ENCODE results near the gene DHX32.
A peak's percentile ranks its signal among the peaks of the same experiment; 100 is the strongest.
"Not testable (repeated sequence)": the region's sequence is repeated elsewhere in the genome, so short reads cannot be mapped to it uniquely, and the experiment has no call there.

Gene DHX32, protein sequence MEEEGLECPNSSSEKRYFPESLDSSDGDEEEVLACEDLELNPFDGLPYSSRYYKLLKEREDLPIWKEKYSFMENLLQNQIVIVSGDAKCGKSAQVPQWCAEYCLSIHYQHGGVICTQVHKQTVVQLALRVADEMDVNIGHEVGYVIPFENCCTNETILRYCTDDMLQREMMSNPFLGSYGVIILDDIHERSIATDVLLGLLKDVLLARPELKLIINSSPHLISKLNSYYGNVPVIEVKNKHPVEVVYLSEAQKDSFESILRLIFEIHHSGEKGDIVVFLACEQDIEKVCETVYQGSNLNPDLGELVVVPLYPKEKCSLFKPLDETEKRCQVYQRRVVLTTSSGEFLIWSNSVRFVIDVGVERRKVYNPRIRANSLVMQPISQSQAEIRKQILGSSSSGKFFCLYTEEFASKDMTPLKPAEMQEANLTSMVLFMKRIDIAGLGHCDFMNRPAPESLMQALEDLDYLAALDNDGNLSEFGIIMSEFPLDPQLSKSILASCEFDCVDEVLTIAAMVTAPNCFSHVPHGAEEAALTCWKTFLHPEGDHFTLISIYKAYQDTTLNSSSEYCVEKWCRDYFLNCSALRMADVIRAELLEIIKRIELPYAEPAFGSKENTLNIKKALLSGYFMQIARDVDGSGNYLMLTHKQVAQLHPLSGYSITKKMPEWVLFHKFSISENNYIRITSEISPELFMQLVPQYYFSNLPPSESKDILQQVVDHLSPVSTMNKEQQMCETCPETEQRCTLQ

GRCh38 chr10:125881192-125881591 lies at the start of gene DHX32:
TSS of gene DHX32 (minus strand) at chr10:125881292. CDS start at chr10:125880824, 468 bp downstream.
- no peak for DNase-seq

GRCh38 chr10:125929618-125930017 lies 48.5 kb upstream of the DHX32 start:
- DNase-seq = no peak

DNA sequence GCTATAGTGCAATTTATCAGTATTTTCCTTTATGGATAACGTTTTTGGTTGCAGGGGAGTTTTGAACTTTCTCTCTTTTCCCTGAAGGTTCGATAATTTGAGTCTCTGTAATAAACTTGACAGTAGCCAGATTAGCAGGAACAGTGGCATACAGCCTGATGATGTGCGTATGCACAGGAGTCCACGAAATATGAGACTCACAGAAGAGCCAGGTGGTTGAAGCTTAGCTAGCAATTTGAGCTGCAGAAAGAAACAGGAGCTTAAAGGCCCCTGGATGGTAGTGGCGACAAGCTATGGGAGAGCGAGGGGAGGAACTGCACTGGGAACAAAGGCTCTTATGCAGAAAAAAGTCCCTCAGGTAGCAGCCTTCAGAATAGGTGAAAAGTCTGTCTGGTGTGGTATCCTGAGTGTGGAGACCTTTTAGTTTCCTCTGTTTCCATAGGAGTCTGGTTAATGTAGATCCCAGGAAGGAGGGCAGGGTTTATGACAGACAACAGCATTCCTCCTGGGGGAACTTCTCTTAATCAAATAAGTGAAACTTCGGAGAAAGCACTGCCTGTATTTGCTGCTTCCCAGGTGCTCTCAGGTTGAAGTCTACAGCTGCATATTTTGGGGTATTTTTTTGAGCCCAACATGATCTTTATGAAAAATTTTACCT lies 48.0 kb upstream of the DHX32 start:
- no peak for DNase-seq

- not testable (repeated sequence) for DNase-seq
Observed at GRCh38 chr10:125927265-125927664, 46.2 kb upstream of the DHX32 start.

- DNase-seq = no peak
Observed at GRCh38 chr10:125926247-125926646, 45.2 kb upstream of the DHX32 start.

DNA sequence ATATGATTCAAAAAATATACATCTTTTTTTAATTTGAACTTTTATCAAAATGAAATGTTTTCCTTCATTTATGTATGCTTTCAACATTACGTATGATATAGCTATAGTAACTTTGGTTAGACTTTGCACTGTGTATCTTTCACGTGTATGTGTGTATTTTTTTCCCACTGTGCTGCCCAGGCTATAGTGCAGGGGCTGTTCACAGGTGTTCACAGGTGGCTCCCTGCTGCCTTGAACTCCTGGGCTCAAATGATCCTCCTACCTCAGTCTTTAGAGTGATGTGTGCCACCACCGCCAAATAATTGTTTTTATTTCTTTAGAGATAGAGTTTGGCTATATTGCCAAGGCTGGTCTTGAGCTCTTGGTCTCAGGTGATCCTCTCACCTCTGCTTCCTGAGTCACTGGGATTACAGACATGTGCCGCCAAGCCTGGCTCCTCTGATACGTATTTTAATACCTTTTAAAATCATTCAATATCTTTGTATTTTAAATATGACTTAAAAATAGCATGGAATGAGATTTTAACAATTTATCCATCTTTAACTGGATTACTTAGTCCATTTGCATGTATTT lies 44.3 kb upstream of the DHX32 start:
- no peak for DNase-seq

GRCh38 chr10:125921643-125922306 lies 40.7 kb upstream of the DHX32 start:
- DNase-seq = not testable (repeated sequence)

- not testable (repeated sequence) for DNase-seq
Observed at GRCh38 chr10:125917704-125918361, 36.7 kb upstream of the DHX32 start.

DNA sequence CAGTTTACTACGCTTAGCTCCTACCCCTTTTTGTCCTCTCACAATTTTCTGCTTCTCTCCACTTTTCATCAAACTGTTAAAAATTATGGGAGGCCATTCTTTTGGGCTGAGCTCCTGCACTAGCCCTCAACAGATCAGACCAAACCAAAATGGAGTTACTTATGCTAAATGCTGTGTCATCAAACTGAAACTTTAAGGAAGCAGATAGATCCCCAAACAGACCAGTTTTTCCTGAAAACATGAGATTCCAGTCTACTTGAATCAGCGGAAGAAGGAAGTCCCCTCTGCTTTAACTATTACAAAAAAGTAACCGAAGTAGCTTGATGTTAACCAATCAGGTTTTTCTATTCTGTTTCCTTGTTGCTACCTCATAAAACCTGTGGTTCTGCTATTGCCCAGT lies 35.9 kb upstream of the DHX32 start:
- DNase-seq = no peak

DNA sequence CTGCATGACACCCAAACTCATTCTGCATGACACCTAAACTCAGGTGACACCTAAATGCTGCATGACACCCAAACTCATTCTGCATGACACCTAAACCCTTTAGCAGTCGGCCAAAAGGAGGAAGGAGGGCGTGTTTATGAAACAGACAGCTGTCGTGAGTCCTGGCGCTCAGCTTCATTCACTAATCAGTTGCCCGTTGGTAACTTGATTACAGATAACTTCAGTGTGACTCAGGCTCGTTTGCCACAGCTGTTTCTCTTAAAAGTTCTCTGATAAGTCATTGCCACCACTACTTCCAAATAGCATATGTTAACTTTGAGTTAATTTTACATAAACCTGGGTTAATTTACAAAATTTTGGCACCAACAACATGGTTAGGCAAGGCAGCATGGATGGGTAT lies 32.2 kb upstream of the DHX32 start:
- DNase-seq = not testable (repeated sequence)

GRCh38 chr10:125911990-125912389 lies 30.9 kb upstream of the DHX32 start:
- DNase-seq = no peak

GRCh38 chr10:125911145-125911544 lies 30.1 kb upstream of the DHX32 start:
- DNase-seq = no peak

DNA sequence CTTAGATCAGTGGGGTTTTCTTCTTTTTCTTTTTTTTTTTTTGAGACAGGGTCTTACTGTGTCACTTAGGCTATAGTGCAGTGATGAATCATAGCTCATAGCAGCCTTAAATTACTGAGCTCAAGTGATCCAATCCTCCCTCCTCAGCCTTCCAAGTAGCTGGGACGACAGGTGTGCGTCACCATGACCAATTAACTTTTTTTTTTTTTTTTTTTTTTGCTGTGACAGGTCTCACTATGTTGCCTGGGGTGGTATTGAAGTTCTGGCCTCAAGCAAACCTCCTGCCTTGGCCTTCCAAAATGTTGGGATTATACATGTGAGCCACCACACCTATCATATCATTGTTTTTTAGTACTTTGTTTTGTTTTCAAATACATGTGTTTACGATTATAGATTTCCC lies 28.4 kb upstream of the DHX32 start:
- DNase-seq = not testable (repeated sequence)

DNA sequence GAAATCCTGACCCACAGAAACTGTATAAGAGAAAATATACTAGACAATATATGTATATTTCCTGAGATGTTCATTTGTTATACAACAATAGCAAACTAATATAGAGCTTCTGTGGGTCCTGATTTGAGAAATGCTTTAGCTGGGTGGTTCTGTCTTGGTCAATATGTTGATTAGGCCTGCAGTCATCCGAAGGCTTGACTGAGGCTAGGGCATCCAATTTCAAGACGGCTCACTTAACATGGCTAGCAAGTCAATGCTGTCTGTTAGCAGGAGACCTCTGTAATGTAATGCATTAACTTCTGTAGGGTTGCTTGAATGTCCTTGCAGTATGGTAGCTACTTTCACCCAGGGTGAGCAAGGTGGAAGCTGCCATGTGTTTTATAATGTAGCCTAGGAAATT lies 27.7 kb upstream of the DHX32 start:
- not testable (repeated sequence) for DNase-seq

DNA sequence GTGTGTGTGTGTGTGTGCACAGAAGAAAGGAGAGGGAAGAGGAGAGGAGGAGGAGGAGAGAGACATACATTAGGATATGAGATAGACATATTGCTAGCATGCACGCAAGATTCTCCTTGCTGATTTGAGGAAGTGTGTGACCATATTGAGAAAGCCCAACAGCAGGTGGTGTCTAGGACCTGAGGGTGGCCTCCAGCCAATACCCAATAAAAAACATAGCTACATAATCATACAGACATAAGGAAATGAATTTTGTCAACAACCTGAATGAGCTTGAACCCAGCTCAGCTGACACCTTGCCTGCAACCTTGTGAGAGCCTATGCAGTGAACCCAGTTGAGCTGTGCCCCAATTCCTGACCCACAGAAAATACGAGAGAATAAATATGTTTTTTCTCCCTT lies 26.5 kb upstream of the DHX32 start:
- DNase-seq = not testable (repeated sequence)

- DNase-seq = not testable (repeated sequence)
Observed at GRCh38 chr10:125905069-125905994, 24.2 kb upstream of the DHX32 start.

DNA sequence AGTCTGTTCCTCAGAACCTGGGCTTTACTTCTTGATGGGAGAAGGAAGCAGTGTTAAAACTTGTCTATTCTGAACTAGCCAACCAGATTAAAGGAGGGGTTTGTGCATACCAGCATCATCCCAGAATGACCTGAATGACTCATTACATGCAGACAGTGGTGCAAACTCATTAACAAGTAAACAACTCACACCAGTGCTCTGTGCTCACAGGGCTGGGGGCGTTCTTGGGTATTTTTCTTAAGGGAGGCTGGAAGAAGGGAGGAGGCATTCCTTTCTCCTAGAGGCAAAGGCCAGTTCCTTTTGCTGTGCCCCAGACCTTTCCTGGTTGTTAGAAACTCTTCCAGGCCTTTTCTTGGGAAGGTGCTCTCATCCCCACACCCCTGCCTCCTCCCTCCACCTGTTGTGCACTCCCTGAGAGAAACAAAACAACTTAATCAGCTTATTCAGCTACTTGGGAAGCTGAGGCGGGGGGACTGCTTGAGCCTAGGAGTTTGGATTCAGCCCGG lies 22.1 kb upstream of the DHX32 start:
- peak; percentile 5 for DNase-seq

DNA sequence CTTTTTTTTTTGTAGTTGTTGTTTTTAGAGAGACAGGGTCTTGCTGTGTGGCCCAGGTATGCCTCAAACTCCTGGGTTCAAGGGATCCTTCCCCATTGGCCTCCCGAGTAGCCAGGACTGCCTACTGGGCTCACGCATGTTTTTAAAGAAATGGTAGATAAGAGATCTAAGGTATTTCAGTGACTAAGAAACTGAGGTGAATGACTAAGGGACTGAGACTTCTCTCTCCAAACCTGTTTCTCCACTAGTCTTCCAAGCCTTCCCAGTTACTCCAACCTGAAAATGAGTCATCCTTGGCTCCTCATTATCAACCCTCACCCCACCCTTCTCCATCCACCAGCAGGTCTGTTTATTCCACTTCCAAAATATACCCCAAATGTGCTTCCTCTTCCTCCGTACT lies 19.9 kb upstream of the DHX32 start:
- DNase-seq = not testable (repeated sequence)

DNA sequence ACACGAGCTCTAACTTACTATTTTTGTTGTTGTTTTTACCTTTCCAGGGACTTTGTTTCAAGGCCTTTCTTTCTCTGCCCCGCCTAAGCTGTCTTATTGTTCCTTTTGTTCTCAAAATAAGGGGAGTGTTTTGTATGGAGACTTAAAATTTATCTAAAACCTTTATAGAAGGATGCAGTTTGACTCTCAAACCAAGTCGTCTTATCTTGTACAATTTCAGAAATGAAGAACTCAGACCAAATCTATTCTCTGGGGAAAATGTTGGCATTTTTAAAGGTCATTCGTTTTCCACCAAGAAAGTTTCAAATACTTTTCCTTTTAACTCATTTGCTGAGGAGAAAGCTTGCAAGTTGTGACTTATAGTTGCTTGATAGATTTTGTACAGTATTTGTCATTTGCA lies 16.2 kb upstream of the DHX32 start:
- not testable (repeated sequence) for DNase-seq

DNA sequence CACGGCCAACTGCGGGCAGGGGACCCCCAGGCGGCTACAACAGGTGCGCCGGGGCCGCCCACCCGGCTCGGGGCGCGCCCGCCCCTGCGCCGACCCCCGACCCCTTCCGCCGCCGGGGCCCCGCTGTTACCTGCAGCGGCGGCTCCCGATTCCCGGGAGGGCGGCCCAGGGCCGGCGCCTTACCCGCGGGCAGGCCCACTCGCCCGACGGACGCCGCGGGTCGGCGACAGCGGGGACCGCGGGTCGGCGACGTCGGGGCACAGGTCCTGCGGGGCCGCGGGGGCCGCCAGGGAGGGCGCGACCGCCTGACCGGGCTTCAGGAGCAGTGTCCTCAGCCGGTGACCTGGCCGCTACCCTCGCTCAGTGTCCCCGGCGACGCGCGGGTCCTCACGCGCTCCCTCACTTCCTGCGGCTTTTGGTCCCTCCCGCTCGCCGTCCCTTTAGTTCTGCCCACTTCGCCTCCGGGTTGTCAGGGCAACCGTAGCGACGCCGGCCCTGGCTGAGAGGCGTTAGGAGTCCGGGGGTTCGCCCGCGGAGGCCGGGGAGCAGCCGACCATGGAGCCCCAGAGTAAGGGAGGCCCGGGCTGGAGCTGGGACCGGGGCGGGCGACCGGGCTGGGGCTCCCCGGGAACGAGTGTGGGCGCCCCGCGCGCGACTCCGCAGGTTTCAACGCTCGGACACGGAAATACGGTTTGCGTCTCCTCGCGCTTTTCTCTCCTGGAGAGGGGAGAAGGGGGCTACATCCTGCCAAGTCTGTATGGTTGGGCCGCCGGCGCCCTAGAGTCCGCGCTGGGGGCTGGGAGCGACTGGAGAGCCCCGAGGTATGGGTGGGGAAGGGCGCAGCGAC lies 15.2 kb upstream of the DHX32 start, which contains the start of gene FANK1:
FANK1 (plus strand) TSS at position 477 of the 847 bp plus-strand sequence; CDS start at position 556, 79 bp downstream.
- peak; percentile 86 for DNase-seq

All from EL (cell line).